Endodermal cell (in vitro differentiated cells): ENCODE measurements around the gene ATXN7L1. TPM values are rescaled to one million over a fixed set of nuclear protein-coding genes. Genes with fewer than 3 reads are reported as not detected.

Experiments used
- DNase-seq: peaks from one replicate; pipeline ENCODE4 v3.0.0-alpha.2; 2017
- H3K27ac ChIP-seq: 2 replicates; pipeline ENCODE4 v1.5.1; 2013; ENCODE audit warnings: mild to moderate bottlenecking, low read depth, low read length, moderate library complexity
- H3K27me3 ChIP-seq: 2 replicates; pipeline ENCODE4 v1.6.1; 2013; ENCODE audit warnings: mild to moderate bottlenecking, low read length, moderate library complexity; ENCODE audit not compliant: insufficient read depth, control insufficient read depth, poor library complexity, severe bottlenecking
- H3K36me3 ChIP-seq: 2 replicates; pipeline ENCODE4 v1.7.0; 2013; ENCODE audit warnings: mild to moderate bottlenecking, low read length, moderate library complexity; ENCODE audit not compliant: control insufficient read depth, insufficient read depth
- H3K4me1 ChIP-seq: one replicate; pipeline ENCODE4 v1.7.0; 2013; ENCODE audit warnings: low read length; ENCODE audit not compliant: control insufficient read depth, insufficient read depth
- H3K4me3 ChIP-seq: 2 replicates; pipeline ENCODE4 v1.5.1; 2013; ENCODE audit warnings: mild to moderate bottlenecking, low read length, moderate library complexity
- H3K9ac ChIP-seq: 2 replicates; pipeline ENCODE4 v1.6.1; 2013; ENCODE audit warnings: mild to moderate bottlenecking, low read length, moderate library complexity; ENCODE audit not compliant: poor library complexity, severe bottlenecking; ENCODE audit errors: extremely low read depth
- H3K9me3 ChIP-seq: 2 replicates; pipeline ENCODE4 v1.6.1; 2013; ENCODE audit warnings: mild to moderate bottlenecking, low read length, moderate library complexity; ENCODE audit not compliant: control insufficient read depth
- H3K27ac Mint-ChIP-seq: 2 replicates; pipeline ENCODE4 v1.8.0; 2020; ENCODE audit warnings: mixed read lengths
- H3K27me3 Mint-ChIP-seq: 2 replicates; pipeline ENCODE4 v1.8.0; 2021; ENCODE audit warnings: mild to moderate bottlenecking, mixed read lengths; ENCODE audit not compliant: insufficient read depth
- H3K36me3 Mint-ChIP-seq: 2 replicates; pipeline ENCODE4 v1.8.0; 2020; ENCODE audit warnings: low read depth, mixed read lengths
- H3K4me1 Mint-ChIP-seq: 2 replicates; pipeline ENCODE4 v1.8.0; 2020; ENCODE audit warnings: mixed read lengths
- H3K4me3 Mint-ChIP-seq: 2 replicates; pipeline ENCODE4 v1.8.0; 2020; ENCODE audit warnings: mild to moderate bottlenecking, moderate library complexity, mixed read lengths
- H3K9me3 Mint-ChIP-seq: 2 replicates; pipeline ENCODE4 v1.8.0; 2020; ENCODE audit warnings: mild to moderate bottlenecking, mixed read lengths
- WGBS, 2 experiments: methylation state at CpG; one replicate each; pipeline versions ENCODE4 v1.1.5 to v1.1.7; 2013; ENCODE audit warnings: missing lambda C conversion rate in 2 of 2, mixed read lengths in 1 of 2; ENCODE audit not compliant: insufficient coverage in 1 of 2, insufficient read length in 1 of 2; 5-methylcytosine and 5-hydroxymethylcytosine counted together
- total RNA-seq, 2 donors: library from RNA; stranded (reverse); fragmentation: NEBNext Ultra II Directional in 1 of 2; extraction: Animal tissue kit (Norgen Biotek cat#: 25700) in 1 of 2; gene quantifications; 2 replicates in 1 of 2; 3 replicates in 1 of 2; pipeline ENCODE4 v1.2.1, GENCODE V29; 2021
- TF ChIP-seq, protein P1 (sequence below): fragments of 200-600 bp; sonication (generic); conservative IDR thresholded peaks from 2 replicates; pipeline ENCODE4 v1.5.0; 2021; ENCODE audit warnings: antibody characterized with exemption, mild to moderate bottlenecking

Gene ATXN7L1
- total RNA-seq, 2 donors from 2014 or later = 16.9 to 30.4 TPM

DNA sequence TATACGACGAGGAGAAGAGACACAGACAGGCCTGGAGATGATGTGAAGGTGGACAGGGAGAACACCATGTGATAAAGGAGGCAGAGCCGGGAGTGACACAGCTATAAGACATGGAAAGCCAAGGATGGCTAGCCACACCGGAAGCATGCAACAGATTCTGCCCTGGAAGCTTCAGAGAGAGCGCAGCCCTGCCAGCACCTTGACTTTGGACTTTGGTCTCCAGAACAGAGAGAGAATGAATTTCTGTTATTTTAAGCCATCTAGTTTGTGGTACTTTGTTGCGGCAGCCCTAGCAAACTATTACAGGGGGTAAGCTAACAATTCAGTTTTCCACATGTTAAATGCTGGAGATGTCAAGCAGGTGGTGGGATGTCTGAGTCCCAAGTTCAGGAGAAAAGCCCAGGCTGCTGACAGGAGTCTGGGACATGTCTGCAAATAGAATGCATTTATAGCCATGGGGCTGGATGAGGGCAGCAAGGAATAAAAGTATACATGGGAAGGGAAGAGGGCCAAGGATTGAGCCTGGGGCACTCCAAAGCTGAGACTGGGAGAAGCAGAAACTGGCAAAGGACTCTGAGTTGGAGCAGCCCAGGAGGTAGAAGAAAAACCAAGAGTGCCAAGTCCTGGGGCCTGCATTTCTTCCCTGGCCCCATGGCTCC lies 65.1 kb downstream of the ATXN7L1 start:
- no peaks in the 10 kb centered on the region for H3K9me3 Mint-ChIP-seq
- WGBS, 2 experiments = 89 to 97% methylated on average over 6 of the region's 6 CpGs
- no peaks in the 10 kb centered on the region for H3K27me3 ChIP-seq
- H3K36me3 Mint-ChIP-seq = peaks cover 2% of the 10 kb centered on the region
- H3K4me1 Mint-ChIP-seq = peaks cover 54% of the 10 kb centered on the region
- no peak overlapping the region for H3K27ac ChIP-seq
- H3K9me3 ChIP-seq = no peaks in the 10 kb centered on the region
- TF ChIP-seq, protein P1, sequence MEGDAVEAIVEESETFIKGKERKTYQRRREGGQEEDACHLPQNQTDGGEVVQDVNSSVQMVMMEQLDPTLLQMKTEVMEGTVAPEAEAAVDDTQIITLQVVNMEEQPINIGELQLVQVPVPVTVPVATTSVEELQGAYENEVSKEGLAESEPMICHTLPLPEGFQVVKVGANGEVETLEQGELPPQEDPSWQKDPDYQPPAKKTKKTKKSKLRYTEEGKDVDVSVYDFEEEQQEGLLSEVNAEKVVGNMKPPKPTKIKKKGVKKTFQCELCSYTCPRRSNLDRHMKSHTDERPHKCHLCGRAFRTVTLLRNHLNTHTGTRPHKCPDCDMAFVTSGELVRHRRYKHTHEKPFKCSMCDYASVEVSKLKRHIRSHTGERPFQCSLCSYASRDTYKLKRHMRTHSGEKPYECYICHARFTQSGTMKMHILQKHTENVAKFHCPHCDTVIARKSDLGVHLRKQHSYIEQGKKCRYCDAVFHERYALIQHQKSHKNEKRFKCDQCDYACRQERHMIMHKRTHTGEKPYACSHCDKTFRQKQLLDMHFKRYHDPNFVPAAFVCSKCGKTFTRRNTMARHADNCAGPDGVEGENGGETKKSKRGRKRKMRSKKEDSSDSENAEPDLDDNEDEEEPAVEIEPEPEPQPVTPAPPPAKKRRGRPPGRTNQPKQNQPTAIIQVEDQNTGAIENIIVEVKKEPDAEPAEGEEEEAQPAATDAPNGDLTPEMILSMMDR = no peak
- no peak overlapping the region for H3K4me3 Mint-ChIP-seq
- H3K9ac ChIP-seq = no peak overlapping the region
- H3K27ac Mint-ChIP-seq = peak overlapping the region; percentile 3
- no peak overlapping the region for H3K4me3 ChIP-seq
- H3K27me3 Mint-ChIP-seq = no peaks in the 10 kb centered on the region
- DNase-seq = no peak
- H3K4me1 ChIP-seq = peaks cover 10% of the 10 kb centered on the region
- H3K36me3 ChIP-seq = no peaks in the 10 kb centered on the region

DNA sequence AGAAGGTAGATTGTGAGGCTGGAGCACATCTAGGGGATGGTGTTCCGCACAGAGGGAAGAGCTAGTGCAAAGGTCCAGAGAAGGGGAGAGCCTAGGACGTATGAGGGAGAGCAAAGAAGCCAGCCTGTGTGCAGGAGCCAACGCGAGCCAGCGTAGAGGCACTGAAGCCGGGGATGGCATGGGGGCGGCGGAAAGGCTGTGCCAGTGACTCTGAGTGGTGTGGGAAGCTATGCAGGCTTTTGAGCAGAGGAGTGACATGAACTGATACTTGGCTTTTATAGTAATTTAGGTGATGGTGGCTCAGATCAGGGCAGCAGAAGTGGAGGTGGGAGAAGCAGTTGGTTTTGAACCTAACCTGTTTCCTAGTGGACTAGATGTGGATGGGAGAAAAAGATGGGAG lies 65.8 kb downstream of the ATXN7L1 start:
- Histone ChIP-seq H3K4me1 (peaks cover 16% of the 10 kb centered on the region), H3K9me3 (no peaks in the 10 kb centered on the region), H3K4me3 (no peak overlapping the region), H3K27me3 (no peaks in the 10 kb centered on the region), H3K27ac (no peak overlapping the region), H3K36me3 (no peaks in the 10 kb centered on the region), H3K9ac (no peak overlapping the region)
- Mint-ChIP-seq H3K4me3 (no peak overlapping the region), H3K27ac (no peak overlapping the region), H3K4me1 (peaks cover 54% of the 10 kb centered on the region), H3K36me3 (peaks cover 2% of the 10 kb centered on the region), H3K9me3 (no peaks in the 10 kb centered on the region), H3K27me3 (no peaks in the 10 kb centered on the region)
- 95 to 100% methylated on average over 8 of the region's 8 CpGs for WGBS, 2 experiments
- DNase-seq = no peak
- TF ChIP-seq, protein P1 = no peak

DNA sequence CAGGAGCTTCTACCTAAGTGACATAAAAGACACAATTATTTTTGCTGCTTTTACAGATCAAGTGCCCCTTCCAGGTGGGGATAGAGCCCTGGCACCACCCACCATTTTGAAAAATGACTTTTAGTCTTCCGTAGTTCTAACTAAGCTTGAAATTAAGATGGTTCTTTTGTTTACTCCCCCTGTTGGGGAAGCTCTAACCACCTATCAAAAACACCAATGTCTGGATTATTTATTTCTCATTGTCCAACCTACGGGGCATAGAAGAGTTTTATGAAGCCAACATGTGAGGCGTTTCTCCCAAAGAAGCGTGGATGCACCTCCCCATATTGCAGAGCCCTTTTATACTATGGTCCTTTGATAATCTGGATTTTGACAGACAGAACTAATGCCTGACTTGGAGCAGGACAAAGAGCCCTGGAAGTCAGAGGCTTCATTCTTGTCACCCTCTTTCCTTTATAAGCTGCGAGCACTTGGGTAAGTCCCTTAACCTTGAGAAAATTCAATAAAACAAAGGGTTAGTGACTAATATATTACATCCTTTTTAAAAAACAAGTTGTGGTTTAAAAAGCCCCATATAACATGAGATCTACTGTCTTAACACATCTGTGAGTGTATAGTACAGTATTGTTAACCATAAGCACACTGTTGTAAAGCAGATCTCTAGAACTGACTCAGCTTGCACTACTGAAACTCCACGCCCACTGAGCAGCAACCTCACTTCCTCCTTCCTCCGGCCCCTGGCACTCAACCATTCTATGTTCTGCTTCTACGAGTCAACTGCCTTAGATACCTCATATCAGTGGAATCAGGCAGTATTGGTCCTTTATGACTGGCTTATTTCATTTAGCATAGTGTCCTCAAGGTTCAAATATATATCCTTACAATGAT lies 67.5 kb downstream of the ATXN7L1 start:
- TF ChIP-seq, protein P1 = no peak
- no peaks in the 10 kb centered on the region for H3K36me3 ChIP-seq
- Mint-ChIP-seq H3K9me3 (no peaks in the 10 kb centered on the region), H3K4me1 (peaks cover 52% of the 10 kb centered on the region), H3K27ac (no peak overlapping the region), H3K27me3 (no peaks in the 10 kb centered on the region), H3K36me3 (peaks cover 2% of the 10 kb centered on the region), H3K4me3 (no peak overlapping the region)
- peaks cover 24% of the 10 kb centered on the region for H3K4me1 ChIP-seq
- H3K9me3 ChIP-seq = no peaks in the 10 kb centered on the region
- no peaks in the 10 kb centered on the region for H3K27me3 ChIP-seq
- WGBS, 2 experiments = 94% methylated on average over 5 to 8 of the region's 8 CpGs
- no peak overlapping the region for H3K9ac ChIP-seq
- DNase-seq = no peak
- H3K27ac ChIP-seq = no peak overlapping the region
- H3K4me3 ChIP-seq = no peak overlapping the region
